ENCODE data around the gene PPP1R2C.

PPP1R2C gene

DNA sequence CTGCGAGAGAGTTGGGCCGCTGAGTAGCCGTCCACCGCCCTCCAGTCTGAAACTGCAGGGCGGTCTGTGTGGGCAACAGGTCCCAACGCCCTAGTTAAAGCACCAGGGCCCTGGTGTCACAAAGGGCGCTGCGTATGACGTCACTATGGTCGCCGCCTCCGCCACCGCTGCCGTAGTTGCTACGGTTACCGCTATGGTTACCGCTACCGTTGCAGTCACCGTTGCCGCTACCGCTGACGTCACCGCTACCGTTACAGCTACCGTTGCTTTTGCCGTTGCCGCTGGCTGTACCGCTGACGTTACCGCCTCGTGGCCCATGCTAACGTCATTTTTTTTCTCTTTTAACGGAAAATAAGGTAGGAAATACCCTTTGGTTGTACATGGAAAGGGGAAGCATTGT, at the start of gene PPP1R2C:
Gene PPP1R2C, minus strand, starts transcription at position 68 of the 400 bp plus-strand sequence. CDS start 84 bp downstream, outside the sequence.
- no CpG with 5 or more reads among the region's 33 CpGs for WGBS (ENCODE audit: insufficient coverage, insufficient read length)
- Histone ChIP-seq H3K4me3 (ENCODE audit: low read length) (no peak within 1 kb of the TSS), H3K36me3 (ENCODE audit: control insufficient read depth, insufficient read depth, low read length) (no peaks in the 10 kb centered on the region), H3K27ac (ENCODE audit: low read length) (no peak within 1 kb of the TSS), H3K27me3 (ENCODE audit: control insufficient read depth, insufficient read depth, low read length) (no peaks in the 10 kb centered on the region), H3K9me3 (ENCODE audit: control insufficient read depth, insufficient read depth, low read length) (no peaks in the 10 kb centered on the region), H3K4me1 (ENCODE audit: control insufficient read depth, insufficient read depth, low read length) (no peaks in the 10 kb centered on the region)
- no peak for DNase-seq (ENCODE audit: low read depth, low spot score)

DNA sequence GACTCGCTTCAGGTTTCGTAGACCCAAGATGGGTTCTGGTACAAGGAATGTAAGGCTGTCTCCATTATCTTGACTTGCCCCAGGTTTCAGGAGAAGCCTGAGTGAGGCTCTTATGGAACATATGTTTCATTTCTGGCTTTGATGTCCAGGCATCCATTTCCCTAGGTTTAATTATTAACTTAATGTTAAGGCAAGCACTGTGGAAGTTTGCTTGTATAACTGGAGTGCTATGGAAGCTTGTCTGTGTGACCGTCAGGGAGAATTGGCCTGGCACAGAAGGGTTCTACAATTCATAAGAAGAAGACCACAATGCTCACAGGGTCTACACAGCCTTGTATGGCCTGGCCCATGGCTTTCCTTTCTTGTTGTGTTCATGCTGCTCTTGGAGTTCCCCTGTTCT, 47.2 kb upstream of the PPP1R2C start:
- WGBS (ENCODE audit: insufficient coverage, insufficient read length), result no CpG with 5 or more reads among the region's 3 CpGs
- no peak for DNase-seq (ENCODE audit: low read depth, low spot score)

DNA sequence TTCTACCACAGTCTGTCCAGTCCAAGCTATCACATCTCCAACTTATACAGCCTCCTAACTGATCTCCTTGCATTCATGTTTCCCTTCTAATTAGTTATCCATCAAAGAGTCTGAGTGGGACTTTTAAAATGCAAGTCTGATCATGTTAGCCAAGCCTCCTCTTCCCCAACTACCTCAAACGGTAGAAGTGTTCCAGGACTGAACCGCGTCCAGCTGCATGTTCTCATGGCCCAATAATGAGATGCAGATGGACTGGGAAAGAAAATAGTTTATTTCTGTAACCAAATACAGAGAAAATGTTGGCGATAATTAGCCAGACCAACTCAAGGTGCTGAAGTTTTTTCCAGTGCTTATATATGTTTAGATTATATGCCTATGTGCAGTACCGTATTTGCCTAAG, 46.6 kb upstream of the PPP1R2C start:
- no CpG with 5 or more reads among the region's 5 CpGs for WGBS (ENCODE audit: insufficient coverage, insufficient read length)
- no peak overlapping the region for H3K27ac ChIP-seq (ENCODE audit: low read length)
- no peaks in the 10 kb centered on the region for H3K9me3 ChIP-seq (ENCODE audit: control insufficient read depth, insufficient read depth, low read length)
- H3K4me1 ChIP-seq (ENCODE audit: control insufficient read depth, insufficient read depth, low read length), result no peaks in the 10 kb centered on the region; the same call in 1 of the 2 replicates
- no peak overlapping the region for H3K4me3 ChIP-seq (ENCODE audit: low read length)
- DNase-seq (ENCODE audit: low read depth, low spot score), result no peak
- H3K27me3 ChIP-seq (ENCODE audit: control insufficient read depth, insufficient read depth, low read length), result no peaks in the 10 kb centered on the region
- H3K36me3 ChIP-seq (ENCODE audit: control insufficient read depth, insufficient read depth, low read length), result no peaks in the 10 kb centered on the region

More for the DNA sequence above, 47.2 kb upstream of the PPP1R2C start:
- Histone ChIP-seq H3K36me3 (ENCODE audit: control insufficient read depth, insufficient read depth, low read length) (no peaks in the 10 kb centered on the region), H3K27ac (ENCODE audit: low read length) (no peak overlapping the region), H3K4me1 (ENCODE audit: control insufficient read depth, insufficient read depth, low read length) (no peaks in the 10 kb centered on the region; the same call in 1 of the 2 replicates), H3K4me3 (ENCODE audit: low read length) (no peak overlapping the region), H3K9me3 (ENCODE audit: control insufficient read depth, insufficient read depth, low read length) (no peaks in the 10 kb centered on the region), H3K27me3 (ENCODE audit: control insufficient read depth, insufficient read depth, low read length) (no peaks in the 10 kb centered on the region)

DNA sequence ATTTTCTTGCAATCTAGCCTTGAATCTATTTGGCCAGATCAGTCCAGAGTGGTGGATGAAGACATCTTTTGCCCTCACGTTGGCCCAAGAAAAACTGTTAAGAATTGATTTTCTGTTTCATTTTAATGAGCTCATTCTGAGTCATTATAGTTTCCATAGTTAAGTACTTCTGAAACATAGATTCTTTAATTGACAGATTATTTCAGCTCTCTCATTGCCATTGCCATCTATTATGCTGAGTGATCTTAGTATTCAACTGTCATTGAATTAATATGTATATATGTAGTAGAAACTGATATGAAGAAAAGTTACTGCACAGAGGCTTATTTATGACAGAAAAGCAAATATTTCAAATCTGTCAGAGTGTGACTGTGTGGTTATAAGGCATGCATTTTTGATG, 45.5 kb upstream of the PPP1R2C start:
- no peaks in the 10 kb centered on the region for H3K27me3 ChIP-seq (ENCODE audit: control insufficient read depth, insufficient read depth, low read length)
- no peak overlapping the region for H3K4me3 ChIP-seq (ENCODE audit: low read length)
- DNase-seq (ENCODE audit: low read depth, low spot score), result no peak
- WGBS (ENCODE audit: insufficient coverage, insufficient read length), result no CpG with 5 or more reads among the region's 1 CpG
- no peak overlapping the region for H3K27ac ChIP-seq (ENCODE audit: low read length)
- no peaks in the 10 kb centered on the region; the same call in 1 of the 2 replicates for H3K4me1 ChIP-seq (ENCODE audit: control insufficient read depth, insufficient read depth, low read length)
- H3K9me3 ChIP-seq (ENCODE audit: control insufficient read depth, insufficient read depth, low read length), result no peaks in the 10 kb centered on the region
- H3K36me3 ChIP-seq (ENCODE audit: control insufficient read depth, insufficient read depth, low read length), result no peaks in the 10 kb centered on the region

DNA sequence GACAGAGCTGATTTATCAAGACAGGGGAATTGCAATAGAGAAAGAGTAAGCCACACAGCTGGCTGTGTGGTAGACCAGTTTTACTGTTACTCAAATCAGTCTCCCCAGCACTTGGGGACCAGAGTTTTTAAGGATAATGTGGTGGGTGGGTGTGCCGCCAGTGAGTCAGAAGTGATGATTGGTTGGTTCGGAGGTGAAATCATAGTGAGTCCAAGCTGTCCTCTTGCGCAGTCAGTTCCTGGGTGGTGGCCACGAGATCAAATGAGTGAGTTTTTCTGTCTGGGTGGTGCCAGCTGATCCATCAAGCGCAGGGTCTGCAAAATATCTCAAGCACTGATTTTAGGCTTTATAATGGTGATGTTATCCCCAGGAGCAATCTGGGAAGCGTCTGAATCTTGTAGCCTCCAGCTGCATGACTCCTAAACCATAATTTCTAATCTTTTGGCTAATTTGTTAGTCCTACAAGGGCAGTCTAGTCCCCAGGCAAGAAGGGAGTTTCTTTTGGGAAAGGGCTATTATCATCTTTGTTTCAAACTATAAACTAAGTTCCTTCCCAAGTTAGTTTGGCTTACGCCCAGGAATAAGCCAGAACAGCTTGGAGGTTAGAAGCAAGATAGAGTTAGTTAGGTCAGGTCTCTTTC, 44.0 kb upstream of the PPP1R2C start:
- no peaks in the 10 kb centered on the region for H3K36me3 ChIP-seq (ENCODE audit: control insufficient read depth, insufficient read depth, low read length)
- H3K27ac ChIP-seq (ENCODE audit: low read length), result no peak overlapping the region
- no peaks in the 10 kb centered on the region for H3K27me3 ChIP-seq (ENCODE audit: control insufficient read depth, insufficient read depth, low read length)
- DNase-seq (ENCODE audit: low read depth, low spot score), result no peak
- H3K4me3 ChIP-seq (ENCODE audit: low read length), result no peak overlapping the region
- no peaks in the 10 kb centered on the region; the same call in 1 of the 2 replicates for H3K4me1 ChIP-seq (ENCODE audit: control insufficient read depth, insufficient read depth, low read length)
- no CpG with 5 or more reads among the region's 7 CpGs for WGBS (ENCODE audit: insufficient coverage, insufficient read length)
- no peaks in the 10 kb centered on the region for H3K9me3 ChIP-seq (ENCODE audit: control insufficient read depth, insufficient read depth, low read length)

DNA sequence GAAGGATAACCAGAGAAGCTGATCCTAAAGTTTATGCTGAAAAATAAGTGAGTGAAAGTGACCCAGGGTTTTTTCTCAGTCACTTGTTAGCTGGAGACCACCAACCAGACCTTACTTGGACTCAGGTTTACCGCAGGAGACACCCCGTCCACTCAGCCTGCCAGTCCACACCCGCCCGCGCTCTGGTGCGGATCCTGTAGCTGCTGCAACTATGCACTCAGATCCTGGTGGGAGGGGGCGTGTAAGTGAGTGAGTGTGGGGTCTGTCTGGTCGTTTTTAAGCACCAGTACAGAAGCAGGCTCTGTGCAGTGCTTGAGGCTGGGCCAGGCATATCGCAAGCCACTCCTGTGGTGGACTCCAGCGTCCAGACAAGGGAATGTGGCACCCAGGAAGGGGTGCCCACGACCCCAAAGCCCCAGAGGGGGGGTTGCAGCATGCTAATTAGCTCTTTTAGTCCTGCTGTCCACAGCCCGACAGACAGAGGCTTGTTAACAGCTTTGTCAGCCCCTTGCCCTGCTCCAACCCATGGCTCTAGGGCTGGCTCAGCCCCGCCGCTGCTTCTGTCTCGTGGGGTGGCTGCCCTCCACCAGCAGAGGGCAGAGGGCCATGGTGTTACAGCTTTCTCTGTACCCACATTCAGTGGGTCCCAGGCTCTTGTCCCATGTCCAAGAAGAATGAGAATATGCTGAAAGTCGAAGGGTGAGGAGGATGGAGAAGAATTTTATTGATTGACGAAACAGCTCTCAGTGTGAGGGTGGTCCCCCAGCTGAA, 40.4 kb upstream of the PPP1R2C start:
- Histone ChIP-seq H3K4me1 (ENCODE audit: control insufficient read depth, insufficient read depth, low read length) (no peaks in the 10 kb centered on the region; the same call in 1 of the 2 replicates), H3K36me3 (ENCODE audit: control insufficient read depth, insufficient read depth, low read length) (no peaks in the 10 kb centered on the region), H3K4me3 (ENCODE audit: low read length) (no peak overlapping the region), H3K27ac (ENCODE audit: low read length) (no peak overlapping the region), H3K27me3 (ENCODE audit: control insufficient read depth, insufficient read depth, low read length) (no peaks in the 10 kb centered on the region), H3K9me3 (ENCODE audit: control insufficient read depth, insufficient read depth, low read length) (no peaks in the 10 kb centered on the region)
- no peak for DNase-seq (ENCODE audit: low read depth, low spot score)
- WGBS (ENCODE audit: insufficient coverage, insufficient read length), result no CpG with 5 or more reads among the region's 17 CpGs

DNA sequence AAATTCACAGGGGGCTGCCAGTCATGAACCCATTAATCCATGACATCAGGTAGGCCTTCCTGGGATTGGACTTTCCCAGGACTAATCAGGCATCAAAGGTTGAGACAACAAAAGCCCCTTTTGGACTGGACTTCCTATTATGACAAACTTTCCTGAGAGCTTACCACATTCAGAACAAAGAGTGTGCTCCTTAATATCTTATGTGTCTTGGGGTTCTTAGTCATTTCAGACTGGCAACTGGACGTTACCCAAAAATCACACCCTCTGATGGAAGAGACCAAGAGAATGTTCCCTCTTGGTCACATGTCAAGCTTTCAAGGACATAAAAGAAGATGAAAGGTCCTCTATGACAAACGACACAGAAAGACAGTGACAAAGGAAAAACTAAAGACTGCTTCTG, 31.6 kb upstream of the PPP1R2C start:
- Histone ChIP-seq H3K4me3 (ENCODE audit: low read length) (no peak overlapping the region), H3K9me3 (ENCODE audit: control insufficient read depth, insufficient read depth, low read length) (no peaks in the 10 kb centered on the region), H3K36me3 (ENCODE audit: control insufficient read depth, insufficient read depth, low read length) (no peaks in the 10 kb centered on the region), H3K27me3 (ENCODE audit: control insufficient read depth, insufficient read depth, low read length) (no peaks in the 10 kb centered on the region), H3K4me1 (ENCODE audit: control insufficient read depth, insufficient read depth, low read length) (no peaks in the 10 kb centered on the region), H3K27ac (ENCODE audit: low read length) (no peak overlapping the region)
- no CpG with 5 or more reads among the region's 2 CpGs for WGBS (ENCODE audit: insufficient coverage, insufficient read length)
- no peak for DNase-seq (ENCODE audit: low read depth, low spot score)

DNA sequence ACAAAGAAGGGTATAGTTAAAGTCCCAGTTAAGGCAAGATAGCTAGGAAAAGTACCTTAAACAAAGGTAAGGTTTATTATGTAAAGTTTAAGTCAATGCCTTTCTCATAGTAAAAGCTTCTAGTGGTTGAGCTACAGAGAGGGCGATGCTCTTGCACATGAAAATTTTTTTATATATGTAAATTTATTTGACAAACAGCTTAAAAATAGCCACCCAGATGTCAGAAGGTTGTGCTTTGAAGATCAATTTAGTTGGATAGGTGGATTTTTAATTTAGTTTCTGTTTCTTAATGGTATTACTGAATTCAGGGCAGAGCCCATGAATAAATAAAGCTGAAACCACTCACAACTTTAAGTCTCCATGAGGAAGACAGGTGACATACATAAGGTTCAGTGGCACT, 29.4 kb upstream of the PPP1R2C start:
- H3K4me1 ChIP-seq (ENCODE audit: control insufficient read depth, insufficient read depth, low read length), result no peaks in the 10 kb centered on the region
- no peaks in the 10 kb centered on the region for H3K9me3 ChIP-seq (ENCODE audit: control insufficient read depth, insufficient read depth, low read length)
- no peaks in the 10 kb centered on the region for H3K36me3 ChIP-seq (ENCODE audit: control insufficient read depth, insufficient read depth, low read length)
- DNase-seq (ENCODE audit: low read depth, low spot score), result no peak
- H3K27ac ChIP-seq (ENCODE audit: low read length), result no peak overlapping the region
- H3K27me3 ChIP-seq (ENCODE audit: control insufficient read depth, insufficient read depth, low read length), result no peaks in the 10 kb centered on the region
- no peak overlapping the region for H3K4me3 ChIP-seq (ENCODE audit: low read length)
- WGBS (ENCODE audit: insufficient coverage, insufficient read length), result no CpG with 5 or more reads among the region's 1 CpG

DNA sequence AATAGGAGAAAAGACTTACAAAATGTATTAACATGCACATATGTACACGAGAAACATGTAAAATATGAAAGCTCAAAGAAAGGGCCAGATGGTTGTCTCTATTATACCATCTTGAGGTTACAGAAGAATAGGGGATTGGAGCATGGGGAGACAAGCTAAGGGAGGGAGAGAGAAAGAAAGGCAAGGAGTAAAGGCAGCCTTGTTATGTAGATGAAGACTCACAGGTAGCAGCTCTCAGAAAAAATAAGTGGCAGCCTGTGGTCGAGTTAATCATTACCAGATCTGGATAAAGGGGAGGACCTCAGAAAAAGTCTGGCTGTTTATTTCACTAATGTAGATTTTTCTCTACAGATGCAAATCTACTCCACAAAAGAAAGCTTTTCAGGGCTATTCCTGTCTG, 26.6 kb upstream of the PPP1R2C start:
- Histone ChIP-seq H3K4me3 (ENCODE audit: low read length) (no peak overlapping the region), H3K27ac (ENCODE audit: low read length) (no peak overlapping the region), H3K9me3 (ENCODE audit: control insufficient read depth, insufficient read depth, low read length) (no peaks in the 10 kb centered on the region), H3K36me3 (ENCODE audit: control insufficient read depth, insufficient read depth, low read length) (no peaks in the 10 kb centered on the region), H3K4me1 (ENCODE audit: control insufficient read depth, insufficient read depth, low read length) (no peaks in the 10 kb centered on the region), H3K27me3 (ENCODE audit: control insufficient read depth, insufficient read depth, low read length) (no peaks in the 10 kb centered on the region)
- WGBS (ENCODE audit: insufficient coverage, insufficient read length), result no CpG with 5 or more reads among the region's 2 CpGs
- DNase-seq (ENCODE audit: low read depth, low spot score), result peak; percentile 16

DNA sequence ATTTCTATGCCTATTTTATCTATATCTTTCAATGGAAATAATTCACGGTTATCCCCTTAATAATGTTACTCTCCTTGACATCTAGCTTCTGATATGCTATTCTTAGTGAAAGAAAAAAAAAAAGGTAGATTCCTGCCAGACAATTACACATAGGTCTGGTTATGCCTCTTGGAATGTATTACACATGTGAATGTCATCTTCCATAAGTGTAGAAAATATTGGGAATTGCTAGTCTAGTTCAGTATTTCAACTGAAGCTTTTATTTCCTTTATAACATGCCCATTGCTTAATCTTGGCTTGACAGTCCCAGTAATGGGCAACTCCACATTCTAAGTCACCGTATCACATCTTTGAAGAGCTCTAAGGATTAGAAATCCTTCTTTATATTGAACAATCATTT, 25.4 kb upstream of the PPP1R2C start:
- H3K4me3 ChIP-seq (ENCODE audit: low read length), result no peak overlapping the region
- H3K27me3 ChIP-seq (ENCODE audit: control insufficient read depth, insufficient read depth, low read length), result no peaks in the 10 kb centered on the region
- no peak overlapping the region for H3K27ac ChIP-seq (ENCODE audit: low read length)
- no CpG with 5 or more reads among the region's 2 CpGs for WGBS (ENCODE audit: insufficient coverage, insufficient read length)
- no peaks in the 10 kb centered on the region for H3K9me3 ChIP-seq (ENCODE audit: control insufficient read depth, insufficient read depth, low read length)
- no peaks in the 10 kb centered on the region for H3K4me1 ChIP-seq (ENCODE audit: control insufficient read depth, insufficient read depth, low read length)
- H3K36me3 ChIP-seq (ENCODE audit: control insufficient read depth, insufficient read depth, low read length), result no peaks in the 10 kb centered on the region
- no peak for DNase-seq (ENCODE audit: low read depth, low spot score)

Data from iPS DF 6.9 (cell line).